Upper lobe of right lung (tissue), 1 donor: ENCODE measurements around the gene SIGMAR1. TPM values are rescaled to one million over a fixed set of nuclear protein-coding genes. Genes with fewer than 3 reads are reported as not detected.
A peak's percentile ranks its signal among the peaks of the same experiment; 100 is the strongest.

Experiments used
- ATAC-seq: fragments of 200-7000 bp; cut with Tn5 transposase; one replicate; pipeline ENCODE4 v1.9.1; 2020; ENCODE audit warnings: mild to moderate bottlenecking, moderate library complexity
- DNase-seq: peaks from one replicate; pipeline ENCODE4 v3.0.0-alpha.2; 2020
- H3K27ac ChIP-seq: fragments of 200-600 bp; one replicate; pipeline ENCODE4 v1.8.0; 2022
- H3K27me3 ChIP-seq: fragments of 200-600 bp; one replicate; pipeline ENCODE4 v1.8.0; 2022; ENCODE audit warnings: mild to moderate bottlenecking
- H3K36me3 ChIP-seq: fragments of 200-600 bp; one replicate; pipeline ENCODE4 v1.8.0; 2022
- H3K4me1 ChIP-seq: fragments of 200-600 bp; one replicate; pipeline ENCODE4 v1.8.0; 2022
- H3K4me3 ChIP-seq: fragments of 200-600 bp; one replicate; pipeline ENCODE4 v1.8.0; 2022; ENCODE audit warnings: mild to moderate bottlenecking
- H3K9me3 ChIP-seq: fragments of 200-600 bp; one replicate; pipeline ENCODE4 v1.8.0; 2022
- CTCF ChIP-seq: fragments of 200-600 bp; IDR thresholded peaks from one replicate; pipeline ENCODE4 v1.8.0; 2022; ENCODE audit warnings: antibody characterized with exemption
- intact Hi-C: fragments of 100-400 bp; cut with DNase I; formaldehyde crosslinking; loops from one replicate; pipeline ENCODE4 v1.11.0; 2022
- total RNA-seq: library from RNA; stranded (reverse); fragmentation: NEBNext Ultra II Directional; extraction: Animal tissue kit (Norgen Biotek cat#: 25700); gene quantifications from one replicate; pipeline ENCODE4 v1.2.1, GENCODE V29; 2021
- donor health status: DM: no; HTN: yes; CAD: no; lungs with severe emphysema.

SIGMAR1 gene
- total RNA-seq, 1 donor from 2014 or later, result 40.5 TPM

- Histone ChIP-seq H3K9me3 (no peaks in the 10 kb centered on the region), H3K4me3 (no peak overlapping the region), H3K36me3 (no peaks in the 10 kb centered on the region), H3K27ac (no peak overlapping the region), H3K27me3 (no peaks in the 10 kb centered on the region), H3K4me1 (peaks cover 7% of the 10 kb centered on the region)
- ATAC-seq, result no peak
- intact Hi-C loops, result no loop called here
- DNase-seq, result no peak
- no peak for TF ChIP-seq CTCF
Measured at GRCh38 chr9:34669809-34670562, 32.4 kb upstream of the SIGMAR1 start.

- Histone ChIP-seq H3K27ac (peak overlapping the region; percentile 96), H3K36me3 (no peaks in the 10 kb centered on the region), H3K27me3 (no peaks in the 10 kb centered on the region), H3K4me3 (peak overlapping the region; percentile 73), H3K9me3 (no peaks in the 10 kb centered on the region), H3K4me1 (peaks cover 15% of the 10 kb centered on the region)
- peak; percentile 93 for ATAC-seq
- intact Hi-C loops, result no loop called here
- DNase-seq, result peak; percentile 97
- TF ChIP-seq CTCF, result no peak
Measured at GRCh38 chr9:34665381-34666250, 28.0 kb upstream of the SIGMAR1 start.

GRCh38 chr9:34665067-34665380 is 27.4 kb upstream of the SIGMAR1 start:
- H3K9me3 ChIP-seq, result no peaks in the 10 kb centered on the region

GRCh38 chr9:34664281-34665066 is 26.9 kb upstream of the SIGMAR1 start:
- peak; percentile 84 for DNase-seq
- intact Hi-C loops, result no loop called here
- peak; percentile 49 for ATAC-seq
- Histone ChIP-seq H3K4me3 (peak overlapping the region; percentile 73), H3K27ac (peak overlapping the region; percentile 81), H3K4me1 (peaks cover 15% of the 10 kb centered on the region), H3K27me3 (no peaks in the 10 kb centered on the region), H3K9me3 (no peaks in the 10 kb centered on the region), H3K36me3 (no peaks in the 10 kb centered on the region)
- peak; percentile 69 for TF ChIP-seq CTCF

More at GRCh38 chr9:34665067-34665380, 27.4 kb upstream of the SIGMAR1 start:
- Histone ChIP-seq H3K4me3 (peak overlapping the region; percentile 73), H3K4me1 (peaks cover 15% of the 10 kb centered on the region), H3K27me3 (no peaks in the 10 kb centered on the region), H3K27ac (peak overlapping the region; percentile 81), H3K36me3 (no peaks in the 10 kb centered on the region)
- TF ChIP-seq CTCF, result no peak
- ATAC-seq (no peak), DNase-seq (no peak)
- intact Hi-C loops, result no loop called here

- H3K9me3 ChIP-seq, result no peaks in the 10 kb centered on the region
- no peaks in the 10 kb centered on the region for H3K36me3 ChIP-seq
- no peak overlapping the region for H3K4me3 ChIP-seq
- intact Hi-C loops, result no loop called here
- ATAC-seq (no peak), DNase-seq (no peak)
- H3K27me3 ChIP-seq, result no peaks in the 10 kb centered on the region
- H3K27ac ChIP-seq, result no peak overlapping the region
- TF ChIP-seq CTCF, result no peak
- peaks cover 15% of the 10 kb centered on the region for H3K4me1 ChIP-seq
Measured at GRCh38 chr9:34663303-34663605, 25.7 kb upstream of the SIGMAR1 start.
